CMK (cell line): ENCODE results near the gene PCNX2.
A peak's percentile ranks its signal among the peaks of the same experiment; 100 is the strongest.

Experiments
- DNase-seq: peaks from one replicate; pipeline ENCODE4 v3.0.0-alpha.2; 2010; ENCODE audit warnings: low read depth

PCNX2 gene

DNA sequence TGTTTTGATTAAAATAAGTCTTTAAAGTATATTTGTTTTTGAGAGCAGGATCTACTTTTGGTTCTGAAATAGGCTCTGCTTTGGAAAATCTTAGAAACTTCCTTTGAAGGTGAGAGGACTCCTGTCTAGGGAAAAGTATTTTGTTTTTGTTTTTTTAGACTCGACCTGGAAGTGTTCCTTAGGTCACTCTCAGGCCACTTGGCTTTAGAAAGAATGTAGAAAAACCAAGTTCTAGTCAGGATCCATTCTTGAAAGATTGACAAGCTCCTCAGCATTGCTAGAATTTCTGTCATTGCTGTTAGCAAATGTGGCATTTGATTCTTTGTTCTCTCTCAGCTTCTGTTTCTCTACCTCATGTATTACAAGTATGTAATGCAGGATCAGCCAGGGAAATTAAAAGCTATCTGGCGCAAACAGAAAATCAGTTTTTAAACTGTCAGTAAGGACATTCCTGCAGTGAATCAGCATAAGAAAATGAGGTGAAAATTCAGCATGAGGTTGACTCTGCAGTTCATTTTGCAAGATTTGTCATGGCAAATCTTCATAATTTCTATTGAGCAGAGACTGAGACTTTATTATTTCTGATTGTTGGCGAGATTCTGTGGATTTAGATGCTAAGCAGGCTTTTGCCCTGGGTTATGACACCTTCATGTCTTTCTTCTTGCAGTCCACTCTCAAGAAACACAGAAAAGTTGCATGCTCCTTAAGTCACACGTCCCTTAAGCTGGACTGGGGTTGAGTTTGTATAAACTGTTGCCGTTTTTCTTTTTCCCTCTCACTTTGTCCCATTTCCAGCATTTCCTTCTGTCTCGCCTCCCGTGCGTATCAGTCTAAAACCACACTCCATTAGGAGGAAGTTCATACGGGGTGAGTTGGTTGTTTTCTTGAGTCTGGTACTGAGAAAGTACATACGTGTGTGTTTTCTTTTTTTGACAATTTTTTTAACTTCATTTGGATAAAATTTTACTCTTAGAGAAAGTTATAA is 332.5 kb downstream of the PCNX2 start:
- no peak for DNase-seq

DNA sequence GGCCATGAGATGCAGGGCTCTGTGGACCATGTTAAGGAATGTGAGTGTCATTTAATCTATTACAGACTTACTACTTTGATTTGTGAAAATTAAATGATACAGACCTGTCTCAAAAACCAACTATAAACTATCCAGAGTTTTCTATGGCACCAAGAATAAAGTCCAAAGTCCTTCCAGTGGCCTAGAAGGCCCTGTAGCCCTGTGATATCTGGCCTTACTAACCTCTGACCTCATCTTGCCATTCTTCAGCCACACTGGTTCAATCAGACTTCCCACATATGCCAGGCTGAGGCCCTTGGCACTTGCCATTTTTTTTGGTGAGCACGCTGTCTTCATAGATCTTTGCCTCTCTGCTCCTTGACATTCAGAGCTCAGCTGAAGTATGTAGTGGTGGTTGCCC is 337.5 kb downstream of the PCNX2 start:
- no peak for DNase-seq

DNA sequence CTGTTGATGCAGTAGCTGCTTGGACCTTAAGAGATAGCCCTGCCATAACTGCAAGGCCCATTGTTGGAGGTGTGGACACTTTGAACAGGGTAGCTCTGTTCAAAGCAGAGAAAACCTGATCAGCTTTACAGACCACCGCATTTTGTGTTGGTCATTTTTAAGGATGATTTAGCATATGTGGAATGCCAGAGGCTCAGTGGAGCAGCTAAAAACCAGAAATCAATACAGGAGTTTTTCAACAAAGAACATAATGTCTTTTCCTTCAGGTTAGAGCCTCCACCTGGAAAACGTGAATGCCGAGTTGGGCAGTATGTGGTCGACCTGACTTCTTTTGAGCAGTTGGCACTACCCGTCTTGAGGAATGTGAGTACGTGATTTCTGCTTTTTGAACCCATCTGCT is 339.4 kb downstream of the PCNX2 start:
- DNase-seq, result no peak

DNA sequence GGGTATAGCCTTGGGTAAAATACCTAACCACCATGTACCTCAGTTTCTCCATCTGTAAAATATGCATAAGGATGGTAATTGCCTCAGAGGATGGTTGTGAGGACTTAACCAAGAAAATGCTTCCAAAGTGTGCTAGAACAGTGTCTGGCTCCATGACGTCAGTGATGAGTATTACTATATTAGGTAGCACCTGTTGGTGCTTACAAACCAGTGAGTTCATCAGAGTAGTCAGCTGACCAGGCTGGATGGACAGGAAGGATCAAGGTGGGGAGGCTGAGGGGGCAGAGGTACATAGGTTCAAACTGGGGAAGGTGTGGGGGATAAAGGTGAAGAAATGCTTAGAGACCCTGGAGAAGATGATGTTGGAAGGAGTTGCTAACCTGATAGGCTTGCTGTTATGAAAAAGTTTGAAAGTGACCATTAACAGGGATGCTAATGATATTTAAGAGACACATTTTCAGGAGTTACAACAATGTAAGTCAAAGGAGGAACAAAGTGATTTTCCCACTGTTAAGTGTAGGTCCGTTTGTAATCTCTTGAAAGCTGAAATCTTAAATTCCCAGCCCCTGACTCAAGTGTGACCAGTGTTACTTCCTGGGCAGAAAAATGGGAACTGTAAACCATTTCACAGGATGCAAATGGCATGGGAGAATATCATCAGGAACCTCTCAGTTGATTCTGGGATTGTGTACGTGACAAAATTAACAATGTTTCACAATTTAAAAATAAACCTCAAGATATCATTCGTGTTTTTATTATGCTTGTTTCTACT is 340.7 kb downstream of the PCNX2 start:
- no peak for DNase-seq

- no peak for DNase-seq
These were observed 342.7 kb downstream of the PCNX2 start for GRCh38 chr1:232952514-232953499.

GRCh38 chr1:232951605-232952004 is 343.9 kb downstream of the PCNX2 start:
- DNase-seq, result no peak

GRCh38 chr1:232951180-232951579 is 344.3 kb downstream of the PCNX2 start:
- DNase-seq, result no peak

DNA sequence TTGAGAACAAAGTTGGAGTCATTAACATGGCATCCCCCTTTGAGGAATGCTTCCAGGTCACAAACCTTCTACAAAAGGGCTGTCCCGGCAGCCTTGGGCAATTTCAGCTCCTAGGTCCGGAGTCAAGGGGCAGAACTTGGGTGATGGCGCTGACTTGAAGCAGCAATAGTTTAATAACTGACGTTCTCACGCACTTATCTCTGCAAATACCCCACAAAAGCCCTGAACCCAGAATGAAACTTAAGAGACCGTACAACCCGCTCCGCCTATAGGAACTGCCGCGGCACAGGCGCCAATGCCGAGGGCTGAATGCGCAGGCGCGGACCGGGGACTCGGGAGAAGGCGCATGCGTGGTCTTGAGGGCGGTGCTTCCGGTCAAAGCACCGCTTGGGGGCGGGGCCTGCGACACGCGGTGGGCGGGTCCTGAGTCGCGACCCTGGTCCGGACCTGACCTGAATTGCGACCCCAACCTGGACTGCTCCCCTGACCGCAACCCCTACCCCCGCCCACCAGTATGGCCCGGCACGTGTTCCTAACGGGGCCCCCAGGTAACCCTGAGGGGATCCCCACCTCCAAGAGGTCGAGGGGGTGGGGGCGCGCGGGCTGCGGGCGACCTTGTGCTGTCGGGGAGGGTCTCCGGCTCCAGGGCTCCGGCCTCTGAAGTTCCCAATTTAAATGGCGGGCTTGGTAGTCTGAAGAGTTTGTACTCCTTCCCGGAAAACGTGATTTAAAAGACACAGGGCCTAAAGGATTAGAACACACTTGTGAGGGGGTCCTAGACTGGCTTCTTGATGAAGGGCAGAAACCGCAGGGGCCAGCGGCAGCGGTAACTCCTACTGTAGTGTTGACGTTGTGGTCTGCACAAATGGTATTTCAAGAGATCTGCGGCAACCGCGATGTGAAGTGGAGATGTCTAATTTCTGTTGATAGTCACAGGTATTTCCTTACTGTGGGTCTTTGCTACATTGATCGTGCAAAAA is 345.0 kb downstream of the PCNX2 start, which contains the start of gene NTPCR:
Gene NTPCR, plus strand, starts transcription at position 415 of the 980 bp plus-strand sequence. Its CDS starts 100 bp downstream, at position 515.
- peak; percentile 93 for DNase-seq

DNA sequence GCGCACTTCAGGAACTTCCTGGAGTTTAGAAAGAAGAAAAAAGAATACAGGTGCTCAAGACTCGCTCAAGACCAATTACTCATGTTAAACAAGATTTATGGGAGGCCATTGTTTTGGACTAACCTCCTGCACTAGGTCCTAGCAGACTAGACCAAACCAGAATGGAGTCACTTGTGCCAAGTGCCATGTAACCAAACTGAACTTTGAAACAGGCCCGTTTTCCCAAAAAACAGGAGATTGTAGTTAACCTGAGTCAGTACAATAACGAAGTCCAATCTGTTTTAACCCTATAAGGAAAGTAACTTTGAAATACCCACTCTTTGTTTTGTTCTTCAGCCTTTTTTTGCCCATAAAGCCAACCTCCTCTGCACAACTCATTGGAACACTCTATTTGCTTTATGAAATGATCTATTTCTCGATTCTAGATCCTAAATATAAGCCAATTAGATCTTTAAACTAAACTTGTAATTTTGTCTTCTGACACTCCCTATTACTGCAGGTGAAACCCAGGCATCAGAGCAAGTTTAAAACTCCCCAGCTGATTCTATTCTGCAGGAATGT is 345.8 kb downstream of the PCNX2 start:
- DNase-seq, result no peak

- no peak for DNase-seq
These were observed 351.2 kb downstream of the PCNX2 start for GRCh38 chr1:232944347-232944746.

DNA sequence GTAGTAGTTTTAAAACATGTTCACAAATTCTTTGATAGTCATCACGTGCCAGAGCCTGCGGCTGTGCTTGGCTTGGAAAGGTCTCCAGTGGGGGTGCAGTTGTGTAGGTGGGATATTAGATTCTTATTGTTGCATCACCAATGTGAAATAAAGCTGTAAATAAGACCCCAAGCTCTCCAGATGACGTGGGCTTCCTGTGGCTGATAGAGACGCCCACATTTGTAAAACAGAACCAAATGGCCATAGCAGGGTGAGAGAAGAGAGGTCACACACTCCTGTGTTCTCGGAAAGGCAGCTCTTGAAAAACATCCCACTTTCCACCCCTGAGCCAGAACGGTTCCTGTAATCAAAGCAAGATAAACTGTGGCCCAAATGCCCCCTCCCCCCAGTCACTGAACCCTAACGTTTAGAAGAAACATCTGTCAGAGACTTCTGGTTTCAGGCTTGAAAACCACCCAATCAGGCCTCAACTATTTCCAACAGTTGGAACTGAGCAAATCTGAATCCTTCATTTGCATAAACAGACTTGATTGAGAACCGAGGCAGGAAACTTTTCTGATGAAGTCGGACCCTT is 351.8 kb downstream of the PCNX2 start:
- DNase-seq, result no peak

DNA sequence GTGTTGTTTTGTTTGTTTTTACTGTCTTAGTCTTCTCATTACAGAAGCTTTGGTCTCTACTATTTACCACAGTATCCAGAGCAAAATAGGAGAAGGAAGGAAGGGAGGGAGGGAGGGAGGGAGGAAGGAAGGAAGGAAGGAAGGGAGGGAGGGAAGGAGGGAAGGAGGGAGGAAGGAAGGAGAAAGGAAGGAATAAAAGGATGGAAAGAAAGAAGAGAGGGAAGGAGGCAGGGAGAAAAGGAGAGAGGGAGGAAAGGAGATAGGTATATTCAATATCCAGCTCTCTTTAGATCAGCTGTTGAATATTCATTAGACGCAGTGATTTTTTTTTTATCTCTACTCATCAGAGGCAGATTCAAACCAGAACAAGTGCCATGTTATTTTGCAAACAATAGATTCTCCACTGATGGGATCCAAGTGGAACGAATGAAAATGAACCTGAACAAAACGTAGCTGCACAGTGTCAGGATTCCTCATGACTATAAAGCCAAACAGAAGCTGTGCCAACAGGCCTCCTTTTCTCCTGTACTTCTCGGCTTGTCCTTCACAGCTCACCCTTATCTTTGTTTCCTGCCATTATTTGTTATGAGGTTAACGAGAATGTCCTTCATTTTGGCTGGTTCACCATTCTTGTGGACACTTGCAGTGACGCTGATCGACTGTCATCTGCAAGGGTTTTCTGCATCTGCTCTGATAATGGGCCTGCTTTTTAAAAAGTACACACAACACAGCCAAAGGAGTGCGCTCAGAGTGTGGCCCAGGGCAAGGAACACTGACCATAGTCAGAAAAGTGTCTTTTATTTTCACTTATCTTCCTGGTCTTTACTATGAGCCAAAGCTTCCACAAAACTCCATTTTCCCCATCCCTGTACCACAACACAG is 352.9 kb downstream of the PCNX2 start:
- no peak for DNase-seq

GRCh38 chr1:232940262-232940661 is 355.3 kb downstream of the PCNX2 start:
- DNase-seq, result no peak

GRCh38 chr1:232939748-232940147 is 355.8 kb downstream of the PCNX2 start:
- no peak for DNase-seq

DNA sequence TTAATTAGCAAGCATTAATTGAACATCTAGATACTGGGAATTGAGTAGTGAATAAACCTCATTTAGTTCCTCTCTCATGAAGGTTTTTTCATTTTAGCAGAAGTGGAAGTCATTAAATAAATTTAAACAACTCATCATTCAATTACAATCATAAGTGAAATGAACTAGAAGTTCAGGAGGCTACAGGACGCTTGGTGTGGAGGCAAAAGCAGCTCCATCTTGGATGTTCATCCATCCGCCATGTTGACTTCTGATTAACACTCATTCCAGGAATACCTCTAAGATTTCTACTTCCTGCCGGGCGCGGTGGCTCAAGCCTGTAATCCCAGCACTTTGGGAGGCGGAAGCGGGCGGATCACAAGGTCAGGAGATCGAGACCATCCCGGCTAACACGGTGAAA is 356.6 kb downstream of the PCNX2 start:
- DNase-seq, result no peak

- DNase-seq, result peak; percentile 55
These were observed 357.7 kb downstream of the PCNX2 start for GRCh38 chr1:232937741-232938375.

DNA sequence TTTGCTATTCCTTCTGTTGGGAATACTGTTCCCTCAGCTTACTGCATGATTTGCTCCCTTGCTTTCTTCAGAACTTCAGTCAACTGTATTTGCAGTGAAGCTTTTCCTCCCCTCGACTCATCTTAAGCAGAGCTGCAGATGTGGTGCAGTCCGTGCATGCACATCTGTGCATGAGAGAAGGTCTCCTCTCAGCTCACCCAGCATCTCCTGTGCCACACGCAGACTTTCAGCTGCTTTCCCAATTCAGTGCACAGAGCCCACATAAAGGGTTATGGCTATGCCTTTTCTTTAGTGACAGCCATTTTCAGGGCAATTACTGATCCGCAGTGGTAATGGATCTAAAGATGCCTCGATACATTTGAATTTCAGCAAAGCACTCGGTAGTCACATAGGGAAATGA is 358.6 kb downstream of the PCNX2 start:
- DNase-seq, result no peak
